Measurements from ENCODE around the gene DPP6.

DPP6 gene

GRCh38 chr7:154750353-154750801, 698.2 kb downstream of the DPP6 start:
- peak in 5 of 56 donors; percentile 17 to 44 (median 23) for DNase-seq

- no peak for DNase-seq
Measured at GRCh38 chr7:154753226-154753625, 701.0 kb downstream of the DPP6 start.

- no peak for DNase-seq
Measured at GRCh38 chr7:154757756-154758155, 705.6 kb downstream of the DPP6 start.

- DNase-seq, result peak in 1 of 56 donors; percentile 26
Measured at GRCh38 chr7:154759989-154760388, 707.8 kb downstream of the DPP6 start.

- no peak for DNase-seq
Measured at GRCh38 chr7:154765118-154765517, 712.9 kb downstream of the DPP6 start.

- peak in 7 of 56 donors; percentile 16 to 38 (median 25) for DNase-seq
Measured at GRCh38 chr7:154767142-154767541, 714.9 kb downstream of the DPP6 start.

GRCh38 chr7:154767821-154768415, 715.7 kb downstream of the DPP6 start:
- peak in 1 of 56 donors; percentile 56 for DNase-seq

- DNase-seq, result no peak
Measured at GRCh38 chr7:154769001-154769400, 716.8 kb downstream of the DPP6 start.

- DNase-seq, result no peak
Measured at GRCh38 chr7:154769527-154769926, 717.3 kb downstream of the DPP6 start.

GRCh38 chr7:154770361-154770760, 718.2 kb downstream of the DPP6 start:
- no peak for DNase-seq

- no peak for DNase-seq
Measured at GRCh38 chr7:154770962-154771361, 718.8 kb downstream of the DPP6 start.

GRCh38 chr7:154774303-154774969, 722.2 kb downstream of the DPP6 start:
- no peak for DNase-seq

GRCh38 chr7:154775681-154776080, 723.5 kb downstream of the DPP6 start:
- DNase-seq, result no peak

GRCh38 chr7:154776350-154776749, 724.2 kb downstream of the DPP6 start:
- DNase-seq, result no peak

GRCh38 chr7:154777023-154777422, 724.8 kb downstream of the DPP6 start:
- DNase-seq, result peak in 9 of 56 donors; percentile 39 to 64 (median 55)

- peak in 34 of 56 donors; percentile 19 to 76 (median 38) for DNase-seq
Measured at GRCh38 chr7:154777489-154777888, 725.3 kb downstream of the DPP6 start.

- no peak for DNase-seq
Measured at GRCh38 chr7:154777908-154778307, 725.7 kb downstream of the DPP6 start.

GRCh38 chr7:154781369-154782303, 729.4 kb downstream of the DPP6 start:
- DNase-seq, result peak in 18 of 56 donors; percentile 22 to 74 (median 48)

- DNase-seq, result no peak
Measured at GRCh38 chr7:154783281-154783909, 731.2 kb downstream of the DPP6 start.

- DNase-seq, result no peak
Measured at GRCh38 chr7:154785898-154786297, 733.7 kb downstream of the DPP6 start.

GRCh38 chr7:154789404-154789803, 737.2 kb downstream of the DPP6 start:
- DNase-seq, result peak in 47 of 56 donors; percentile 18 to 91 (median 48)

Measured in amygdala (tissue), 56 donors.